Smooth muscle cell (in vitro differentiated cells): Measurements from ENCODE around the gene IFI27L2. TPM values are rescaled to one million over a fixed set of nuclear protein-coding genes. Genes with fewer than 3 reads are reported as not detected.

ENCODE experiments used
- DNase-seq: peaks from one replicate; lab custom pipeline; 2025; ENCODE audit not compliant: unreplicated experiment; lab: John Stamatoyannopoulos, UW
- H2AFZ ChIP-seq: fragments of 200-600 bp; sonication (generic); 2 replicates; pipeline ENCODE4 v1.6.0; 2016; ENCODE audit warnings: antibody characterized with exemption, low read depth, mild to moderate bottlenecking
- H3F3A ChIP-seq: fragments of 200-600 bp; sonication (generic); 2 replicates; pipeline ENCODE4 v1.6.0; 2017; ENCODE audit warnings: antibody characterized with exemption, low read depth
- H3K27ac ChIP-seq: fragments of 200-600 bp; sonication (generic); 2 replicates; pipeline ENCODE4 v1.5.1; 2016; ENCODE audit warnings: low read depth, mild to moderate bottlenecking
- H3K27me3 ChIP-seq: fragments of 200-600 bp; sonication (generic); 2 replicates; pipeline ENCODE4 v1.6.1; 2016; ENCODE audit warnings: low read depth, mild to moderate bottlenecking
- H3K36me3 ChIP-seq: fragments of 200-600 bp; sonication (generic); 2 replicates; pipeline ENCODE4 v1.5.1; 2016; ENCODE audit warnings: low read depth
- H3K4me1 ChIP-seq: fragments of 200-600 bp; sonication (generic); 2 replicates; pipeline ENCODE4 v1.5.1; 2016; ENCODE audit warnings: low read depth
- H3K4me2 ChIP-seq: fragments of 200-600 bp; sonication (generic); 2 replicates; pipeline ENCODE4 v1.6.0; 2016; ENCODE audit warnings: mild to moderate bottlenecking
- H3K4me3 ChIP-seq: fragments of 200-600 bp; sonication (generic); 2 replicates; pipeline ENCODE4 v1.5.1; 2016; ENCODE audit warnings: mild to moderate bottlenecking
- H3K79me2 ChIP-seq: fragments of 200-600 bp; sonication (generic); 2 replicates; pipeline ENCODE4 v1.6.0; 2016; ENCODE audit warnings: low read depth, mild to moderate bottlenecking
- H3K9ac ChIP-seq: fragments of 200-600 bp; sonication (generic); 2 replicates; pipeline ENCODE4 v1.6.0; 2016; ENCODE audit warnings: low read depth
- H3K9me3 ChIP-seq: fragments of 200-600 bp; sonication (generic); replicated peaks from 2 replicates; pipeline ENCODE4 v1.5.1; 2016; ENCODE audit warnings: low read depth
- H4K20me1 ChIP-seq: fragments of 200-600 bp; sonication (generic); 2 replicates; pipeline ENCODE4 v1.6.0; 2016; ENCODE audit warnings: low read depth
- WGBS: methylation state at CpG from one replicate; pipeline ENCODE4 v1.1.7; 2016; ENCODE audit warnings: low lambda C conversion rate; 5-methylcytosine and 5-hydroxymethylcytosine counted together
- polyA plus RNA-seq: library from polyadenylated mRNA; unstranded; fragments of >200 nt; fragmentation: Nextera tagmentation; extraction: Ambion mirVana; gene quantifications from 2 replicates; pipeline ENCODE4 v1.2.1, GENCODE V29; 2016
- total RNA-seq: library from RNA; depleted of rRNA; stranded (reverse); fragments of >200 nt; gene quantifications from 2 replicates; pipeline ENCODE4 v1.2.3, GENCODE V29; 2014
- TF ChIP-seq, protein P1 (sequence below): fragments of 200-600 bp; sonication (generic); IDR thresholded peaks from 2 replicates; pipeline ENCODE4 v1.5.1; 2017; ENCODE audit warnings: borderline replicate concordance, mild to moderate bottlenecking, antibody characterized with exemption; ENCODE audit not compliant: insufficient read depth, poor library complexity, severe bottlenecking

The IFI27L2 gene
- total and polyA plus RNA-seq, 2 experiments from 2014 or later, result 96.0 to 162 TPM

DNA sequence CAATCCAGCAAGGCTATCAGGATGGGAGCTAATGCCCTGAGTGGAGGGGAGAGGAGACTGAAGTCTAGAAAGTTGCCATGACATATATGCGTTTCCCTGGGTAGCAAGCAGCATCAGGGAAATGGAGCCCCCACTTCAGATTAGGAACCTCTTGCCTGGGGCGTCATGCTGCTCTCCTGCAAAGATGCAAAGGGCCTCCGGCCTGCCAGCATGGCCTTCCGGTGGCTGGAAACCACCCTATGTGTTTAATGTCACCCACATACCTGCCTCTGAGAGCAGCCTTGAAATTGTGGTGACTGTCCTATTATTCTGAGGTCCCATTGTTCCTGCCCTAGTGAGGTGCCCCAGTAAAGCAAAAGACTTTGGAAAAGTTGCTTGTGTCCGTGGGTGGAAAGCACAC is 10.0 kb upstream of the IFI27L2 start:
- Histone ChIP-seq H3K4me3 (no peak overlapping the region), H3K9ac (no peak overlapping the region), H3K9me3 (no peaks in the 10 kb centered on the region), H3K36me3 (no peaks in the 10 kb centered on the region), H3F3A (no peaks in the 10 kb centered on the region), H3K79me2 (no peaks in the 10 kb centered on the region), H3K27me3 (peaks cover 3% of the 10 kb centered on the region), H3K4me2 (no peak overlapping the region), H3K4me1 (peaks cover under 1% of the 10 kb centered on the region), H3K27ac (no peak overlapping the region), H2AFZ (no peak overlapping the region), H4K20me1 (no peaks in the 10 kb centered on the region)
- no peak for DNase-seq
- TF ChIP-seq, protein P1, sequence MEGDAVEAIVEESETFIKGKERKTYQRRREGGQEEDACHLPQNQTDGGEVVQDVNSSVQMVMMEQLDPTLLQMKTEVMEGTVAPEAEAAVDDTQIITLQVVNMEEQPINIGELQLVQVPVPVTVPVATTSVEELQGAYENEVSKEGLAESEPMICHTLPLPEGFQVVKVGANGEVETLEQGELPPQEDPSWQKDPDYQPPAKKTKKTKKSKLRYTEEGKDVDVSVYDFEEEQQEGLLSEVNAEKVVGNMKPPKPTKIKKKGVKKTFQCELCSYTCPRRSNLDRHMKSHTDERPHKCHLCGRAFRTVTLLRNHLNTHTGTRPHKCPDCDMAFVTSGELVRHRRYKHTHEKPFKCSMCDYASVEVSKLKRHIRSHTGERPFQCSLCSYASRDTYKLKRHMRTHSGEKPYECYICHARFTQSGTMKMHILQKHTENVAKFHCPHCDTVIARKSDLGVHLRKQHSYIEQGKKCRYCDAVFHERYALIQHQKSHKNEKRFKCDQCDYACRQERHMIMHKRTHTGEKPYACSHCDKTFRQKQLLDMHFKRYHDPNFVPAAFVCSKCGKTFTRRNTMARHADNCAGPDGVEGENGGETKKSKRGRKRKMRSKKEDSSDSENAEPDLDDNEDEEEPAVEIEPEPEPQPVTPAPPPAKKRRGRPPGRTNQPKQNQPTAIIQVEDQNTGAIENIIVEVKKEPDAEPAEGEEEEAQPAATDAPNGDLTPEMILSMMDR, result no peak
- 91% methylated on average over 5 of the region's 5 CpGs for WGBS

DNA sequence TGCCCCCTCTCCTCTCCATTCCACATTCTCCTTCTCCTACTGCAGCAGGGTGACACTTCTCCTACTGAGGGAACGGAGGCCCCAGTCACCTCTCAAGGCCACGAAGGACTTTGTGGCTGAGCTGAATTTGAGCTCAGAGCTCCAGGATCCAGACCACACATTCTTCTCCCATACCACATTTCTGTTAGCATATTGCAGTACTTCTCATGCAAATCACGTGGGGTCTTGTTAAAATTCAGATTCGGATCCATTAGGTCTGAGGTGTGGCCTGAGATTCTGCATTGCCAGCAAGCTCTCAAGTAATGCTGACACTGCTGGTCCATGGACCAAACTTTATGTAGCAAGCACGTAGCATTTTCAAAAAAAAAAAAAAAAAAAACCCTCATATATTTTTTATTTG is 9.6 kb upstream of the IFI27L2 start:
- Histone ChIP-seq H3K4me3 (no peak overlapping the region), H3F3A (no peaks in the 10 kb centered on the region), H3K9me3 (no peaks in the 10 kb centered on the region), H3K36me3 (no peaks in the 10 kb centered on the region), H3K4me2 (no peak overlapping the region), H3K27me3 (peaks cover 3% of the 10 kb centered on the region), H3K27ac (no peak overlapping the region), H3K79me2 (no peaks in the 10 kb centered on the region), H4K20me1 (no peaks in the 10 kb centered on the region), H3K4me1 (no peaks in the 10 kb centered on the region), H2AFZ (no peak overlapping the region), H3K9ac (no peak overlapping the region)
- DNase-seq, result no peak
- WGBS, result 67% methylated on average over 5 of the region's 5 CpGs
- TF ChIP-seq, protein P1, result no peak

DNA sequence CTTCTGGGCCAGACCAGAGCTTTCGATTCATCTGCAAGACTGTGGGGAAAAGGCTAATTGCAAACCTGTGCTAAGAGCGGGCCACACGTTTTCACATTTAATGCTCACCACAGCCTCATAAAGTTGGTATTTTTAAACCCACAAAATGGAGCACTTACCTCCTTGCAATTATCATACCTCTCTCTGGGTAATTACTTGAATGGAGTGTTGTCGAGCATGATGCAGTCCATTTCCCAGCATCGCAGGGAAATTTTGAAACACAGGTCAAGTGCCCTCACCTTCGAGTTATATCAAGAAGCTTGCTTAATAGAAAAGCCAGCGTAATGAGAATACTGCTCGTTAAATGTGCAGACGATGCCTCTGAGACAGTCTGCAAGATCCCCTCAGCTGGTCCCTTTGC is 8.8 kb upstream of the IFI27L2 start:
- Histone ChIP-seq H3K4me2 (no peak overlapping the region), H3K36me3 (no peaks in the 10 kb centered on the region), H3F3A (no peaks in the 10 kb centered on the region), H3K27ac (no peak overlapping the region), H3K9ac (no peak overlapping the region), H2AFZ (no peak overlapping the region), H3K27me3 (peaks cover 3% of the 10 kb centered on the region), H4K20me1 (no peaks in the 10 kb centered on the region), H3K9me3 (no peaks in the 10 kb centered on the region), H3K79me2 (no peaks in the 10 kb centered on the region), H3K4me3 (no peak overlapping the region), H3K4me1 (no peaks in the 10 kb centered on the region)
- WGBS, result 56% methylated on average over 9 of the region's 9 CpGs
- TF ChIP-seq, protein P1, result no peak
- no peak for DNase-seq

DNA sequence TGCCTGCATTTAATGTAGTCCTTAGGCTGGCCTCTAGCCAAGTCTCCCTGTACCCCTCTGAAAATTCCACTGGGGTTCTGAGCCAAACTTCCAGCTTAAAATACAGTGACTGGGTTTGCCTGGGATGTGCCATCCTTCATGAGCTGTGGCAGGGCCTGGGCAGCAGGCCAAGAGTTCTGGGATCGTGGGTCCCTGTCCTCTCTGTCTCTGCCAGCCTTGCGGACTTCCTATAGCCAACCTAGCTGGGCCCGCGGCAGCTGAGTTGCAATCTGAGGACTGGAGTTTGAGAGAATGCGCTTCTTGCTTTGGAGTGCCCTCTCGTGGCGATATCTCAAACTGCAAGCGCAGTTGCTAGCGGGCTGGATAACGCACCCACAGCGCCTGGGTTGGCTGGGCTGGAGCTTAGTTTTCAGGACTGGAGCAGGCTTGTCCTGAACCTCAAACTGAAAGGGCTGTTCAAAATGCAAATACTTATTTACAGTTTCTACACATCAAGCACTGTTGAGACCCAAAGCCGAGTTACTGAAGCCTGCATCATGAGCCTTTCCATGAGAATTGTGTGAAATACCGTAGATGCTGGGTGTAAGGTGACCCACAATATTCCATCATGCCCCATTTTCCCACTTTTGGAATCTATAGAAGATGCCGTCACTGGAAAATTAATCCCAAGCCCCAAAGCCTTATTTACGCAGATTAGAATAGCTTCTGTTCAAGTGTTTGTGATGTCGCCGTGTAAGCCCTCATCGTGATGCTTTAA is 7.3 kb upstream of the IFI27L2 start:
- Histone ChIP-seq H3K4me1 (no peaks in the 10 kb centered on the region), H3K27ac (no peak overlapping the region), H3F3A (no peaks in the 10 kb centered on the region), H3K4me3 (no peak overlapping the region), H2AFZ (peak overlapping the region; percentile 71), H3K9me3 (no peaks in the 10 kb centered on the region), H3K79me2 (no peaks in the 10 kb centered on the region), H3K9ac (no peak overlapping the region), H3K36me3 (no peaks in the 10 kb centered on the region), H4K20me1 (no peaks in the 10 kb centered on the region), H3K27me3 (no peaks in the 10 kb centered on the region), H3K4me2 (no peak overlapping the region)
- peak; percentile 58 for DNase-seq
- TF ChIP-seq, protein P1, result peak; percentile 97
- WGBS, result 34% methylated on average over 18 of the region's 18 CpGs
